Measurements from ENCODE around the gene PDCD1LG2. TPM values are rescaled to one million over a fixed set of nuclear protein-coding genes. Genes with fewer than 3 reads are reported as not detected.
A peak's percentile ranks its signal among the peaks of the same experiment; 100 is the strongest.

The PDCD1LG2 gene
- total RNA-seq, 4 donors from 2014 or later = 0.47 to 4.6 (median 2.4) TPM

DNA sequence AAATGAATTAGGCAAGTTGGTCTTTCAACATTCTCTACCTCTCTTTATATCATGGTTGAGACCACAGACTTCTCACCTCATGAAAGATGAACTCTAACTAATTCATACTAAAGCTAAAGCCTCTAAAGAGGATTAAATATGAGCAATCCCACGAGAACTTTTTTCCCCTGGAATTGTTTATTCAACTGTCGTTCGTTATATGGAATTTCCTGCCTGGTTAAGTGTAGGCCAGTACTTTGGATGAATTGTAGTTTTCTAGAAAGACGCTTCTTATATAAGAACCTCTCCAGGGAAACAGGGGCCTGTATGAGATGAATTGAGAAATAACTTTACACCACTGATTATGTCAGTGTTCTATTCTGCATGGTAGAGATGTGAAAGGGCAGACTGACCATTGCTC is 42.9 kb downstream of the PDCD1LG2 start:
- Histone ChIP-seq H3K4me1 (peaks cover 6 to 24% (median 9%) of the 10 kb centered on the region in 3 donors), H3K36me3 (no peaks in the 10 kb centered on the region), H3K4me3 (no peak overlapping the region), H3K27me3 (no peaks in the 10 kb centered on the region), H3K9me3 (no peaks in the 10 kb centered on the region), H3K27ac (no peak overlapping the region)
- WGBS, 2 donors (ENCODE audit: low coverage in 1 of 2) = 26 to 43% methylated on average over 4 of the region's 4 CpGs
- no peak for ATAC-seq
- TF ChIP-seq EP300 (IDR thresholded peaks at IDR 0.05) = no peak
- TF ChIP-seq POLR2A (IDR thresholded peaks at IDR 0.05) = no peak
- no peak for TF ChIP-seq POLR2AphosphoS5 (IDR thresholded peaks at IDR 0.05)
- TF ChIP-seq, protein P1, sequence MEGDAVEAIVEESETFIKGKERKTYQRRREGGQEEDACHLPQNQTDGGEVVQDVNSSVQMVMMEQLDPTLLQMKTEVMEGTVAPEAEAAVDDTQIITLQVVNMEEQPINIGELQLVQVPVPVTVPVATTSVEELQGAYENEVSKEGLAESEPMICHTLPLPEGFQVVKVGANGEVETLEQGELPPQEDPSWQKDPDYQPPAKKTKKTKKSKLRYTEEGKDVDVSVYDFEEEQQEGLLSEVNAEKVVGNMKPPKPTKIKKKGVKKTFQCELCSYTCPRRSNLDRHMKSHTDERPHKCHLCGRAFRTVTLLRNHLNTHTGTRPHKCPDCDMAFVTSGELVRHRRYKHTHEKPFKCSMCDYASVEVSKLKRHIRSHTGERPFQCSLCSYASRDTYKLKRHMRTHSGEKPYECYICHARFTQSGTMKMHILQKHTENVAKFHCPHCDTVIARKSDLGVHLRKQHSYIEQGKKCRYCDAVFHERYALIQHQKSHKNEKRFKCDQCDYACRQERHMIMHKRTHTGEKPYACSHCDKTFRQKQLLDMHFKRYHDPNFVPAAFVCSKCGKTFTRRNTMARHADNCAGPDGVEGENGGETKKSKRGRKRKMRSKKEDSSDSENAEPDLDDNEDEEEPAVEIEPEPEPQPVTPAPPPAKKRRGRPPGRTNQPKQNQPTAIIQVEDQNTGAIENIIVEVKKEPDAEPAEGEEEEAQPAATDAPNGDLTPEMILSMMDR (IDR thresholded peaks at IDR 0.05) = no peak

DNA sequence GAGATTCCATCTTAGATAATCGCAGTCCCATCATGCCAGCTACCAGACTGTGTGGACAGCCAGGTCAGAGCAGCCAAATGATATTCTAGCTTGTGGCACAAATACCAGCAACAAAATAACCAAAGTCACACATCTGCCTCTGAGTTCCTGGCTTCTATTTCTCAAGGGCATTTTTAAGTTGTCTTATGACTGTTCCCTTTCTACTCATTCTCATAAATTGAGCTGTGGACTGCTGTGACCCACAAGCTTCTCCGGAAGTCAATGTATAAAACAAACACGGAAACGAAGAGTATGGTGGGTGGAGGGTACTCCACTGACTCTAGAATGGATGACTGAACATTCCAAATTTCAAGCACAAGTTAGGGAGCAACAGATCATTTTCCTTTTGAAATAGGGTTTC is 43.9 kb downstream of the PDCD1LG2 start:
- 86 to 90% methylated on average over 3 to 4 of the region's 4 CpGs for WGBS, 2 donors (ENCODE audit: low coverage in 1 of 2)
- ATAC-seq = no peak
- no peak overlapping the region for H3K4me3 ChIP-seq
- no peak overlapping the region for H3K27ac ChIP-seq
- TF ChIP-seq POLR2AphosphoS5 (IDR thresholded peaks at IDR 0.05) (no peak), EP300 (IDR thresholded peaks at IDR 0.05) (no peak), POLR2A (IDR thresholded peaks at IDR 0.05) (no peak)
- TF ChIP-seq, protein P1 (IDR thresholded peaks at IDR 0.05) = no peak
- peaks cover 9 to 30% (median 9%) of the 10 kb centered on the region in 3 donors for H3K4me1 ChIP-seq
- H3K27me3 ChIP-seq = no peaks in the 10 kb centered on the region
- H3K9me3 ChIP-seq = no peaks in the 10 kb centered on the region
- no peaks in the 10 kb centered on the region for H3K36me3 ChIP-seq

DNA sequence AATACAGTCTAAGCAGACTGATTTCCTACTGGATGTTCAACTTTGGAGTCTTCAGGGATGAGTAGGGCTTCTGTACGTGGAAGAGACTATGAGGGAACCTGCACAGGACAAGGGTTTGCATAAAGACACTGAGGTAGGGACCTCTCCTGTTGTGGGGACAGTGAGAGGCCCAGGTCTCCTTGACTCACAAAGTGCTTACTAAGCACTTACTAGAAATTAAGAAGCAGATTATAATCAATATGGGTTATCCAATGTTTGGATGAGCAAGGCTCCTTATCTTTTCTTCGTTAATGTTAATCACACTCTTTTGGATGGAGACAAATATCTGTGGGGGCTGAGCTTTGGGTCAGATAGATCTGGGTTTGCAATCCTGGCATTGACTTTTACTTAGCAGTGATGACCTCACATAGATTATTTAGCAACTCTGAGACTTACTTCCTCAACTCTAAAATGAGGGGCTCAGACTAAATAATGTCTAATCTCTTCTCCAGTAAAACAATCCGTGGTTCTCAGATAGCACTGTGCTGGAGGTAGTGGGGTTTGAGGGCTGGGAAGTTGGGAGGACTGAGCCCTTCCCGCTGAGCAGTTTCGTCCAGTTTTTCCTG is 45.9 kb downstream of the PDCD1LG2 start:
- Histone ChIP-seq H3K27me3 (no peaks in the 10 kb centered on the region), H3K4me1 (peaks cover 9 to 27% (median 9%) of the 10 kb centered on the region in 3 donors), H3K27ac (peak overlapping the region in 2 of 4 donors; percentile 63 to 76), H3K36me3 (no peaks in the 10 kb centered on the region), H3K9me3 (no peaks in the 10 kb centered on the region), H3K4me3 (no peak overlapping the region)
- ATAC-seq = no peak
- 87 to 91% methylated on average over 4 to 5 of the region's 5 CpGs for WGBS, 2 donors (ENCODE audit: low coverage in 1 of 2)
- TF ChIP-seq, protein P1 (IDR thresholded peaks at IDR 0.05) = no peak
- TF ChIP-seq EP300 (IDR thresholded peaks at IDR 0.05) (no peak), POLR2A (IDR thresholded peaks at IDR 0.05) (no peak), POLR2AphosphoS5 (IDR thresholded peaks at IDR 0.05) (no peak)

DNA sequence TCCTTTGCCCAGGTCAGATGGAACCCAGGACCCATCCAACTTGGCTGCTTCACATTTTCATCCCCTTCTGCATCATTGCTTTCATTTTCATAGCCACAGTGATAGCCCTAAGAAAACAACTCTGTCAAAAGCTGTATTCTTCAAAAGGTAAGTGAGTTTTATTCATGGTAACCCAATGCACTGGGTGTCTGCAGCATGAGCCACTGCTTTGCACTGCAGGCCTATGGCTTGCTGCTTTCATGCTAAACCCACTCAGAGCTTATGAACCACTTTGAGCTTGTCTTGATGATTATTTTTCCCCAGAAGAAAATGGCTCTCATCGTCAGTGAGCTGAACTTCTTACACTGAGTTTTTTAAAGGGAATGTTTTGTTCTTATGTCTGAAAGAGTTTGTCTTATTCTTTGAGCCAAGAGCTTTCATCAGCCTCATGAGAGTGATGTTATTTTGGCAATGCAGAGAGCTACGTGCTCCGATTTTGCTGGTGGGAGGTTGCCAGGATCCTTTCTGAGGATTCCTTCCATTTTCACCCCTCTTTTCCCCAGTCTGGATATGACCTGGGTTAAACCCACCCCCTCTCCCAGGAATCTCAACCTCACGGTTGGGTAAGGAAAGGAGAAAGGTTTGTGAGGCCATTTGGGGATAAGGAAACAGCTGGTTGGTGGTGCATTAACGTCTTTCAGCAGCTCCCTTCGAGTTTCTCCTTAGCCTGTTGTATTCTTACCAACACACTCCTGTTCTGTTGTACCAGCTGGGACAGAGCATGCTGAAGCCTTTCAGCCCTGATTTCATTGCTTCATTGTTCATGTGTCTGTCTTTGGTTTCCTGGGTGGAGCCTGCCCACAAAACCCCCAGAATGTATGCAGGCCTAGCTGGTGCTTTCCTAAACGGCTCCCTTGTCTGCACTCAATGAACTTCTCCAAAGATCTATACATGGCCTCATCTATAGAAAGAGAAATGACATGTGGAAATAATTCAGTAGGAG is 47.6 kb downstream of the PDCD1LG2 start:
- no peaks in the 10 kb centered on the region for H3K36me3 ChIP-seq
- H3K27me3 ChIP-seq = no peaks in the 10 kb centered on the region
- peak; percentile 58 for ATAC-seq
- H3K9me3 ChIP-seq = no peaks in the 10 kb centered on the region
- WGBS, 2 donors (ENCODE audit: low coverage in 1 of 2) = 12 to 20% methylated on average over 7 of the region's 7 CpGs
- H3K4me1 ChIP-seq = peaks cover 9 to 30% (median 9%) of the 10 kb centered on the region in 3 donors
- TF ChIP-seq, protein P1 (IDR thresholded peaks at IDR 0.05) = no peak
- TF ChIP-seq POLR2A (IDR thresholded peaks at IDR 0.05) (no peak), POLR2AphosphoS5 (IDR thresholded peaks at IDR 0.05) (peak; percentile 54), EP300 (IDR thresholded peaks at IDR 0.05) (no peak)
- H3K4me3 ChIP-seq = no peak overlapping the region
- peak overlapping the region; percentile 50 to 76 (median 60) for H3K27ac ChIP-seq

Measured in gastroesophageal sphincter (tissue), 4 donors.